PFSK-1 (cell line): ENCODE data around the gene SAE1.

Source experiments
- POLR2AphosphoS5 ChIP-seq: IDR thresholded peaks from 2 replicates; pipeline ENCODE4 v1.6.1; 2012; ENCODE audit warnings: low read depth, mild to moderate bottlenecking, control low read depth, low read length, moderate library complexity
- TAF1 ChIP-seq: IDR thresholded peaks from 2 replicates; pipeline ENCODE4 v1.6.1; 2012; ENCODE audit warnings: low read length, control low read depth, borderline replicate concordance; ENCODE audit not compliant: insufficient read depth

- no peak for TF ChIP-seq TAF1
- TF ChIP-seq POLR2AphosphoS5: no peak
Measured at GRCh38 chr19:47093841-47094240, 36.8 kb upstream of the SAE1 start.
